Vagina (tissue), 2 donors: Measurements from ENCODE around the gene PPP2R5C. TPM values are rescaled to one million over a fixed set of nuclear protein-coding genes. Genes with fewer than 3 reads are reported as not detected.

ENCODE experiments used
- DNase-seq, 2 donors: peaks; one replicate each; pipeline ENCODE4 v3.0.0-alpha.2; 2017; ENCODE audit errors: extremely low spot score in 2 of 2
- H3K27ac ChIP-seq: fragments of 200-600 bp; sonication (generic); one replicate; pipeline ENCODE4 v1.5.1; 2019
- H3K27me3 ChIP-seq: fragments of 200-600 bp; sonication (generic); one replicate; pipeline ENCODE4 v1.5.1; 2019
- H3K36me3 ChIP-seq, 2 donors: fragments of 200-600 bp; sonication (generic); one replicate each; pipeline ENCODE4 v1.5.1; 2017 to 2019
- H3K4me1 ChIP-seq: fragments of 200-600 bp; sonication (generic); one replicate; pipeline ENCODE4 v1.5.1; 2019
- H3K4me3 ChIP-seq, 2 donors: fragments of 200-600 bp; sonication (generic); 1 replicate in 1 of 2; 2 replicates in 1 of 2; pipeline ENCODE4 v1.5.1; 2016 to 2019
- H3K9me3 ChIP-seq: fragments of 200-600 bp; sonication (generic); one replicate; pipeline ENCODE4 v1.5.1; 2019
- POLR2A ChIP-seq, 2 donors: fragments of 450-650 bp; IDR thresholded peaks; one replicate each; pipeline ENCODE4 v1.6.1; 2017; ENCODE audit warnings: antibody characterized with exemption in 2 of 2, mild to moderate bottlenecking in 2 of 2, moderate library complexity in 2 of 2
- POLR2AphosphoS5 ChIP-seq, 2 donors: sonication (generic); formaldehyde crosslinking; IDR thresholded peaks; one replicate each; pipeline ENCODE4 v1.9.0; 2017; ENCODE audit warnings: antibody characterized with exemption in 2 of 2, mild to moderate bottlenecking in 2 of 2, low read depth in 1 of 2; ENCODE audit not compliant: insufficient read depth in 1 of 2
- intact Hi-C: fragments of 100-400 bp; cut with DNase I; formaldehyde crosslinking; loops from one replicate; pipeline ENCODE4 v1.15.1; 2023
- total RNA-seq: library from RNA; depleted of rRNA; stranded (reverse); fragments of >200 nt; gene quantifications from one replicate; pipeline ENCODE4 v1.2.3, GENCODE V29; 2016
- TF ChIP-seq, protein P1 (sequence below), 3 experiments: fragments of 450-650 bp in 2 of 3; fragments of 200-600 bp in 1 of 3; sonication (generic) in 1 of 3; IDR thresholded peaks; one replicate each; pipeline ENCODE4 v1.5.1; 2017 to 2019; ENCODE audit warnings: antibody characterized with exemption in 3 of 3, mild to moderate bottlenecking in 2 of 3, moderate library complexity in 2 of 3

The PPP2R5C gene
- total RNA-seq, 1 donor from 2014 or later: 88.1 TPM

DNA sequence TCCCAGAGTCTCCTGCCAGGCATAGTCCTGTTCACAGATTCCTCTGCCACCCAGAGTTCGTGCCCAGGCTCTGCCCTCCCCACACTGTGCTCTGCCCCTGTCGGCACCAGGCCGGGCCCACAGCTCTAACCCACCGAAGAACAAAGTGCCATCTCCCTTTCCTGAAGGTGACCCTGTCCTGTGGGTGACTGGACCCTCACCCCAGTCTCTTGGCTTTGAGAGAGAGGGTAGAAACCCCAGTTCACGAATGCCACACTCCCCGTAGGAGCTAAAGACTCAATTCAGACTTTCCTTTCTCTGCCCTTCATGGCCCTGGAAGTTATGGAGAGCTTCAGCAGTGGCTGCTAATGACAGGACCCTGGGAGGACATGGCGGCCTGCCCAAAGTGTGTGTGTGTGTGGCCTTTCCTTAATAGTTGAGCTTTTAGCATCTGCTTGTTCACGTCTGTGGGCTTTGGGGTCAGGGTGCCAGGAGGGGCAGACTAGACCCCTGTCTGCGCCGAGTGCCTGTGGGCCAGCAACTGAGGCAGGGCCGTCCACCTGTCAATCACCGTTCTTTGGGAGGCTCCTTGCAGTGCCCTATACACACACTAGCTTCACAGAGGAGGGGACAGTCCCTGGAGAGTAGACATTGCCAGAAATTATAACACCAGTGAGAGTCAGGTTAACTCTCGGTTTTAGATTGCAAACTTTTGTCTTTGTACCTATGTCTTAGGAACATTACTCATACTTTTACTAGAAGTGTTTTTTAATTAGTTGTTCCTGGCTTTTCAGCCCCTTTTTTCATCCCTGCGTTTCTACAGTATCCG is 118.2 kb downstream of the PPP2R5C start:
- DNase-seq: no peak
- no peaks in the 10 kb centered on the region for H3K27me3 ChIP-seq
- H3K4me3 ChIP-seq: no peak overlapping the region
- H3K9me3 ChIP-seq: no peaks in the 10 kb centered on the region
- TF ChIP-seq, protein P1, sequence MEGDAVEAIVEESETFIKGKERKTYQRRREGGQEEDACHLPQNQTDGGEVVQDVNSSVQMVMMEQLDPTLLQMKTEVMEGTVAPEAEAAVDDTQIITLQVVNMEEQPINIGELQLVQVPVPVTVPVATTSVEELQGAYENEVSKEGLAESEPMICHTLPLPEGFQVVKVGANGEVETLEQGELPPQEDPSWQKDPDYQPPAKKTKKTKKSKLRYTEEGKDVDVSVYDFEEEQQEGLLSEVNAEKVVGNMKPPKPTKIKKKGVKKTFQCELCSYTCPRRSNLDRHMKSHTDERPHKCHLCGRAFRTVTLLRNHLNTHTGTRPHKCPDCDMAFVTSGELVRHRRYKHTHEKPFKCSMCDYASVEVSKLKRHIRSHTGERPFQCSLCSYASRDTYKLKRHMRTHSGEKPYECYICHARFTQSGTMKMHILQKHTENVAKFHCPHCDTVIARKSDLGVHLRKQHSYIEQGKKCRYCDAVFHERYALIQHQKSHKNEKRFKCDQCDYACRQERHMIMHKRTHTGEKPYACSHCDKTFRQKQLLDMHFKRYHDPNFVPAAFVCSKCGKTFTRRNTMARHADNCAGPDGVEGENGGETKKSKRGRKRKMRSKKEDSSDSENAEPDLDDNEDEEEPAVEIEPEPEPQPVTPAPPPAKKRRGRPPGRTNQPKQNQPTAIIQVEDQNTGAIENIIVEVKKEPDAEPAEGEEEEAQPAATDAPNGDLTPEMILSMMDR (IDR thresholded peaks at IDR 0.05): no peak
- TF ChIP-seq POLR2AphosphoS5 (IDR thresholded peaks at IDR 0.05; ENCODE audit: insufficient read depth in 1 of 2, low read depth in 1 of 2) (no peak), POLR2A (IDR thresholded peaks at IDR 0.05) (no peak)
- no peak overlapping the region for H3K27ac ChIP-seq
- H3K36me3 ChIP-seq: peaks cover 0 to 24% of the 10 kb centered on the region in 2 donors
- peaks cover 22% of the 10 kb centered on the region for H3K4me1 ChIP-seq
- intact Hi-C loops: no loop called here

DNA sequence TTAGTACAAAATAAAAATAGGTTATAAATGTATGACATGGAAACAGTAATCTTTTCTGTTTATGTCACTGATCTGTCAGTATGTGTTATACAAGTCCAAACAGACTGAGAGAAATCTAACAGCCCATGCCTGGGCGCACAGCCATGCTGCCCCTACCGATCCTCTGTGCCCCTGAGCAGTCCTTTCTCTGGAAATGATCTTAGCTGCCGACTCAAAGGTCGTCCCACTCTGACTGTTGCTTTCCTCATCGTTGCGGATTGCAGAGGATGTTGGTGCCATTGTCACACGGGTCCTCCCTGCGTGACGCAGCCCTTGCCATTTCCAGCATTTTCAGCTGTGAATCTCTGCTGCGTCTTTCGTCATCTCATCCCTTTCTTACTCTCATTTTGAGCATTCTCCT is 119.9 kb downstream of the PPP2R5C start:
- Histone ChIP-seq H3K9me3 (no peaks in the 10 kb centered on the region), H3K4me1 (peaks cover 9% of the 10 kb centered on the region), H3K4me3 (no peak overlapping the region), H3K36me3 (peaks cover 0 to 37% of the 10 kb centered on the region in 2 donors), H3K27me3 (no peaks in the 10 kb centered on the region), H3K27ac (no peak overlapping the region)
- intact Hi-C loops: no loop called here
- DNase-seq: no peak
- TF ChIP-seq, protein P1 (IDR thresholded peaks at IDR 0.05): no peak
- TF ChIP-seq POLR2A (IDR thresholded peaks at IDR 0.05) (no peak), POLR2AphosphoS5 (IDR thresholded peaks at IDR 0.05; ENCODE audit: insufficient read depth in 1 of 2, low read depth in 1 of 2) (no peak)

DNA sequence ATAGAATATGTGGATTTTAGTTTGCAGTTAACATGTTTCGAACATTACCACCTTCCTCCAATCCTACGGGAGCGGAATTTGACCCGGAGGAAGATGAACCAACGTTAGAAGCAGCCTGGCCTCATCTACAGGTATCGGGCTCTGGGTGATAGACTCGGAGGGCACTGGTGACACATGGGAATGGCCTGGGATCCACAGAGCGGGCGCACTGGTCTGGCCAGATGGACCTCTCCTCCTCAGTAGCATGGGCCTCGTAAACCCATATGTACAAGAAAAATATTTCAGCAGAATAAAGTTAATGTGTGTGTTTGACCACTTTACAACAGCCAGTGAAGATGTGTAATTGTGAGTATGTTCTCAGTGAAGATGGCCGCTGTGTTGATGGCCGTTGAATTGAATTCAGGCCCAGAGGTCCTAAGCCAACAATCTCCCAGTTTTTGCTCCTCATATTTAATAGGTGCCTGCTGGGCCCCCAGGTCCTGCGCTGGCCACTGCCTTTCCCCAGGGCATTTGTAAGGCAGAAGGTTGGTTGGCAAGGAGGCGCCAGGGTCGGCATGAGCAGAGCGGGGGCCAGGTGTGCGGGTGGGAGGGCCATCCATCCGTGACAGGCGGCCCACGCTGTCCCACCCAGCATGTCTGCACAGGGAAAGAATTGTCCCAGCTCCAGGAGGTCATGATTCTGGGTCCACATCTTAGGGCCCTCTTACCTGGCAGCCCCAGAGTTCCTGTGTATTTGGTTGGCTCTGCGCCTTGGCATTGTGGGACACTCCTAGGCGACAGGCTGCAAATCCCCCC is 120.8 kb downstream of the PPP2R5C start:
- Histone ChIP-seq H3K4me3 (no peak overlapping the region), H3K9me3 (no peaks in the 10 kb centered on the region), H3K27ac (no peak overlapping the region), H3K36me3 (peaks cover 0 to 43% of the 10 kb centered on the region in 2 donors), H3K27me3 (no peaks in the 10 kb centered on the region), H3K4me1 (peaks cover under 1% of the 10 kb centered on the region)
- intact Hi-C loops: no loop called here
- no peak for DNase-seq
- TF ChIP-seq, protein P1 (IDR thresholded peaks at IDR 0.05): no peak
- TF ChIP-seq POLR2A (IDR thresholded peaks at IDR 0.05): no peak

DNA sequence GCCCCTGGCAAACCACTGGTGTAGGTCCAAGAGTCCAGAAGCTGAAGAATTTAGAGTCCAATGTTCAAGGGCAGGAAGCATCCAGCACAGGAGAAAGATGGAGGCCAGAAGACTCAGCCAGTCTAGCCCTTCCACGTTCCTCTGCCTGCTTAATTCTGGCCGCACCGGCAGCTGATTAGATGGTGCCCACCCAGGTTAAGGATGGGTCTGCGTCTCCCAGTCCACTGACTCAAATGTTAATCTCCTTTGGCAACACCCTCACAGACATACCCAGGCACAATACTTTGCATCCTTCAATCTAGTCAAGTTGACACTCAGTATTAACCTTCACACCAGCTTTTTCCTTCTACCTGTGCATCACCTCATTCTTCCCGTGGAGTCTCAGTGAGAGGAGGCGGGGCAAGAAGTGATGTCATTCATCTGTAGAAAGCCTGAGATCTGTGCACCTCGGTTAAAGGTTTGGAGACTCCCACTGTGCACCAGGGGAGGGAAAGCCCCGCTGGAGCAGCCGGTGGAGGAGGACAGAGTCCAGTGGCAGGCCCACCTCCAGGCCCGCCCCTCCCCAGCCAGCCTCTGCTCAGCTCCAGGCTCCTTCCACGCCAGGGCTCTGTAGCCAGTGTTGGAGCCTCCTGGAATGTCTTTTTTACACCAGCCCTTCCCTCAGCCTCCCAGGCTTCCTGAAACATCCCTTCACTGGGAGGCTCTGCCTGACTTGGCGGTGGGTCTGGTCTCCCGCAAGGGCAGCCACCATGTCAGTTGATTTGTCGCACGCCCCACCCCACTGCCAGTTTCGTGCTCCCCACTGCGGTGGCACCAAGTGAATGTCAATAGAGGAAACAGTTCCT is 122.8 kb downstream of the PPP2R5C start:
- no peak overlapping the region for H3K4me3 ChIP-seq
- TF ChIP-seq, protein P1 (IDR thresholded peaks at IDR 0.05): no peak
- TF ChIP-seq POLR2AphosphoS5 (IDR thresholded peaks at IDR 0.05; ENCODE audit: insufficient read depth in 1 of 2, low read depth in 1 of 2): peak in 1 of 2 donors; percentile 20
- H3K4me1 ChIP-seq: no peaks in the 10 kb centered on the region
- no peaks in the 10 kb centered on the region for H3K27me3 ChIP-seq
- no peak overlapping the region for H3K27ac ChIP-seq
- peaks cover 0 to 49% of the 10 kb centered on the region in 2 donors for H3K36me3 ChIP-seq
- no peak for DNase-seq
- intact Hi-C loops: no loop called here
- H3K9me3 ChIP-seq: no peaks in the 10 kb centered on the region
